HCT116 (cell line): ENCODE data around the gene ACOXL. TPM values are rescaled to one million over a fixed set of nuclear protein-coding genes. Genes with fewer than 3 reads are reported as not detected.

Experiments used
- ATAC-seq: fragments of 200-7000 bp; cut with Tn5 transposase; 2 replicates; pipeline ENCODE4 v1.9.1; 2020; ENCODE audit warnings: mild to moderate bottlenecking, moderate library complexity
- BruUV-seq: library from RNA; stranded (reverse); fragments of 400-500 nt; replicated peaks from 2 replicates; lab custom pipeline; 2021; lab: Mats Ljungman, UMichigan
- CTCF ChIA-PET: fragments of 300-600 bp; sonication (Branson Sonifier 250); formaldehyde crosslinking; loops from one replicate; lab custom pipeline; 2021; ENCODE audit warnings: antibody characterized with exemption; lab: Charles Lee
- POLR2A ChIA-PET: fragments of 300-600, 350-600 bp; sonication (Branson Sonifier 250); formaldehyde crosslinking; loops from one replicate; lab custom pipeline; 2021; ENCODE audit warnings: antibody characterized with exemption; lab: Charles Lee
- RAD21 ChIA-PET, 2 experiments: fragments of 300-600 bp; sonication (Branson Sonifier 250); formaldehyde crosslinking; loops; one replicate each; lab custom pipeline; 2023; ENCODE audit warnings: low total read pairs in 2 of 2; ENCODE audit not compliant: uncharacterized antibody in 2 of 2, unreplicated experiment in 2 of 2, low non-redundant PET in 1 of 2; lab: Charles Lee
- DNase-seq: peaks from one replicate; pipeline ENCODE4 v3.0.0-alpha.2; 2010; ENCODE audit warnings: low read depth, low spot score
- H2AFZ ChIP-seq: fragments of 200-600 bp; shearing (Covaris generic), sonication (generic); 2 replicates; pipeline ENCODE4 v1.6.1; 2017; ENCODE audit warnings: low read depth, mixed run types, mixed read lengths, antibody characterized with exemption, low read length; ENCODE audit not compliant: poor library complexity, severe bottlenecking
- H3K27ac ChIP-seq: 2 replicates; pipeline ENCODE4 v1.5.1; 2012; ENCODE audit warnings: low read depth, low read length
- H3K27me3 ChIP-seq: fragments of 200-600 bp; sonication (generic); 2 replicates; pipeline ENCODE4 v1.6.1; 2016; ENCODE audit warnings: mixed run types, low read length, mixed read lengths; ENCODE audit not compliant: insufficient read depth
- H3K36me3 ChIP-seq, 2 experiments: fragments of 200-500 bp in 1 of 2; fragments of 200-600 bp in 1 of 2; sonication (Bioruptor generic) in 1 of 2; sonication (generic) in 1 of 2; 2 replicates each; pipeline versions ENCODE4 v1.5.1 to v1.6.1; 2014 to 2016; ENCODE audit warnings: low read length in 2 of 2, inconsistent platforms in 1 of 2, mixed read lengths in 1 of 2, mixed run types in 1 of 2; ENCODE audit not compliant: insufficient read depth in 2 of 2, control insufficient read depth in 1 of 2
- H3K4me1 ChIP-seq, 2 experiments: fragments of 200-600 bp in 1 of 2; sonication (generic) in 1 of 2; 2 replicates each; pipeline versions ENCODE4 v1.5.1 to v1.6.1; 2012 to 2017; ENCODE audit warnings: low read length in 2 of 2, inconsistent platforms in 1 of 2, mild to moderate bottlenecking in 1 of 2, mixed read lengths in 1 of 2, mixed run types in 1 of 2, moderate library complexity in 1 of 2; ENCODE audit not compliant: insufficient read depth in 2 of 2, control insufficient read depth in 1 of 2
- H3K4me2 ChIP-seq: fragments of 200-600 bp; sonication (generic); 2 replicates; pipeline ENCODE4 v1.6.1; 2017; ENCODE audit warnings: mixed run types, low read length, mixed read lengths
- H3K4me3 ChIP-seq, 2 experiments: fragments of 200-600 bp in 1 of 2; sonication (generic) in 1 of 2; replicated peaks in 1 of 2; 2 replicates each; pipeline ENCODE4 v1.5.1; 2011 to 2016; ENCODE audit warnings: low read length in 2 of 2, control low read depth in 1 of 2, low read depth in 1 of 2, mild to moderate bottlenecking in 1 of 2, mixed read lengths in 1 of 2, mixed run types in 1 of 2
- H3K79me2 ChIP-seq: fragments of 200-600 bp; sonication (generic); 2 replicates; pipeline ENCODE4 v1.6.1; 2017; ENCODE audit warnings: mild to moderate bottlenecking, mixed run types, low read length, moderate library complexity, mixed read lengths; ENCODE audit not compliant: insufficient read depth
- H3K9ac ChIP-seq: fragments of 200-600 bp; sonication (generic); 2 replicates; pipeline ENCODE4 v1.6.1; 2016; ENCODE audit warnings: low read length, mixed read lengths
- H3K9me2 ChIP-seq: fragments of 200-600 bp; sonication (generic), shearing (Covaris generic); 2 replicates; pipeline ENCODE4 v1.6.1; 2017; ENCODE audit warnings: mixed run types, mild to moderate bottlenecking, moderate library complexity; ENCODE audit not compliant: insufficient read depth
- H3K9me3 ChIP-seq, 2 experiments: fragments of 200-500 bp in 1 of 2; fragments of 200-600 bp in 1 of 2; sonication (Bioruptor generic) in 1 of 2; sonication (generic) in 1 of 2; 2 replicates each; pipeline ENCODE4 v1.6.1; 2014 to 2017; ENCODE audit warnings: low read length in 2 of 2, mixed read lengths in 2 of 2, inconsistent platforms in 1 of 2, low read depth in 1 of 2, mild to moderate bottlenecking in 1 of 2, mixed run types in 1 of 2, moderate library complexity in 1 of 2; ENCODE audit not compliant: control insufficient read depth in 1 of 2, insufficient read depth in 1 of 2
- H4K20me1 ChIP-seq: fragments of 200-600 bp; sonication (generic), shearing (Covaris generic); 2 replicates; pipeline ENCODE4 v1.6.1; 2017; ENCODE audit warnings: mixed run types, mild to moderate bottlenecking, moderate library complexity; ENCODE audit not compliant: insufficient read depth
- POLR2AphosphoS5 ChIP-seq: IDR thresholded peaks from 2 replicates; pipeline ENCODE4 v1.6.1; 2011; ENCODE audit warnings: mild to moderate bottlenecking, low read depth, low read length, moderate library complexity
- intact Hi-C: fragments of 100-400 bp; cut with micrococcal nuclease; formaldehyde crosslinking; loops from 2 replicates; pipeline ENCODE4 v1.10.0; 2022
- total RNA-seq: library from RNA; stranded (reverse); gene quantifications from one replicate; pipeline ENCODE4 v1.2.1, GENCODE V29; 2021; ENCODE audit not compliant: unreplicated experiment
- TF ChIP-seq, protein P1 (sequence below), 3 experiments: fragments of 200-600 bp in 1 of 3; sonication (generic) in 1 of 3; IDR thresholded peaks in 2 of 3; conservative IDR thresholded peaks in 1 of 3; 2 replicates each; pipeline ENCODE4 v1.5.1; 2012 to 2017; ENCODE audit warnings: low read depth in 2 of 3, low read length in 2 of 3, antibody characterized with exemption in 1 of 3, borderline replicate concordance in 1 of 3, control low read depth in 1 of 3, mild to moderate bottlenecking in 1 of 3, mixed read lengths in 1 of 3, mixed run types in 1 of 3, moderate library complexity in 1 of 3; ENCODE audit not compliant: insufficient read depth in 1 of 3

Gene ACOXL
- total RNA-seq, 1 experiment from 2014 or later, result 5.5 TPM

DNA sequence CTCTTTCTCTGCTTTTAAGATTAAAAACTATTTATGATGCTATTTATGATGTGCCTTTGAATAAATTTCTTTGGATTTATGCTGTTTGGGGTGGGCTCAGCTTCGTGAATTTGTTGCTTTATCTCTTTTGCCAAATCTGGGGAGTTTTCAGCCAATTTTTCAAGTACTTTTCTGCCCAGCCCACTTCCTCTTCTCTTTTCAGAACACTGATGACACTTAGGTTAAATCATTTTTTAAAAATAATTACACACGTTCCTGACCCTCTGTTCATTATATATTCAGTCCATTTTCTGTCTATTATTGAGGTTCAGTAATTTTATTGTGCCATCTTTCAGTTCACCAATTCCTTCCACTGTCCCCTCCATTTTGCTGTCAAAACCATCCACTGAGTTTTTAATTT lies 373.6 kb downstream of the ACOXL start (continued):
- TF ChIP-seq, protein P1, sequence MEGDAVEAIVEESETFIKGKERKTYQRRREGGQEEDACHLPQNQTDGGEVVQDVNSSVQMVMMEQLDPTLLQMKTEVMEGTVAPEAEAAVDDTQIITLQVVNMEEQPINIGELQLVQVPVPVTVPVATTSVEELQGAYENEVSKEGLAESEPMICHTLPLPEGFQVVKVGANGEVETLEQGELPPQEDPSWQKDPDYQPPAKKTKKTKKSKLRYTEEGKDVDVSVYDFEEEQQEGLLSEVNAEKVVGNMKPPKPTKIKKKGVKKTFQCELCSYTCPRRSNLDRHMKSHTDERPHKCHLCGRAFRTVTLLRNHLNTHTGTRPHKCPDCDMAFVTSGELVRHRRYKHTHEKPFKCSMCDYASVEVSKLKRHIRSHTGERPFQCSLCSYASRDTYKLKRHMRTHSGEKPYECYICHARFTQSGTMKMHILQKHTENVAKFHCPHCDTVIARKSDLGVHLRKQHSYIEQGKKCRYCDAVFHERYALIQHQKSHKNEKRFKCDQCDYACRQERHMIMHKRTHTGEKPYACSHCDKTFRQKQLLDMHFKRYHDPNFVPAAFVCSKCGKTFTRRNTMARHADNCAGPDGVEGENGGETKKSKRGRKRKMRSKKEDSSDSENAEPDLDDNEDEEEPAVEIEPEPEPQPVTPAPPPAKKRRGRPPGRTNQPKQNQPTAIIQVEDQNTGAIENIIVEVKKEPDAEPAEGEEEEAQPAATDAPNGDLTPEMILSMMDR (IDR thresholded peaks at IDR 0.05 in 2 of 3, conservative IDR thresholded peaks at IDR 0.05 in 1 of 3; ENCODE audit: borderline replicate concordance in 1 of 3, insufficient read depth in 1 of 3, low read depth in 2 of 3, low read length in 2 of 3), result no peak

DNA sequence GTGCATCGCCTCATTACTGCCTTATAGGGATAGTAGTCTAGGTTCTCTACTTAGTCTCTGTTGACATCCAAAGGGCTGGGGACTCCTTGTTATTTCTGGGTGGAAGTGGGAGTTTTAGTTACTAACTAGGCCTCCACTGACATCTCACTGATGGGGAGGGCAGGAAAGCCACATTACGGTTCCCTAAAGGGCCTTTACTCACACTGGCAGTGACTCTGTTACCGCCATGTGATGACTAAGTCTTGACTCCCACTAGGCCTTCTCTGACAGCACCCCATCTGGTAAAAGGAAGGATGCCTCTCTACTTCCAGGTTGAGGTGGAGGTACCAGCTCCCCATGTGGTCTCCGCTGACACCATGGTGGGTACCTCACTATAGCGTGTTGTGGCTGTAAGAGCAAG lies 374.3 kb downstream of the ACOXL start:
- H3K4me2 ChIP-seq, result no peak overlapping the region
- no peak overlapping the region for H3K4me3 ChIP-seq
- ATAC-seq, result no peak
- no peak for TF ChIP-seq POLR2AphosphoS5
- TF ChIP-seq, protein P1 (IDR thresholded peaks at IDR 0.05 in 2 of 3, conservative IDR thresholded peaks at IDR 0.05 in 1 of 3; ENCODE audit: borderline replicate concordance in 1 of 3, insufficient read depth in 1 of 3, low read depth in 2 of 3, low read length in 2 of 3), result no peak
- TF ChIP-seq, all 23 proteins: peak for 0
- DNase-seq, result no peak
- no peak overlapping the region for H2AFZ ChIP-seq
- intact Hi-C loops, result no loop called here
- H3K27ac ChIP-seq, result no peak overlapping the region
- no TSS peak for BruUV-seq
- ChIA-PET CTCF (no interaction called here), POLR2A (no interaction called here), RAD21 (no interaction called here)
- H3K79me2 ChIP-seq, result no peaks in the 10 kb centered on the region
- H4K20me1 ChIP-seq, result no peaks in the 10 kb centered on the region
- H3K9me2 ChIP-seq, result no peaks in the 10 kb centered on the region
- no peaks in the 10 kb centered on the region for H3K9me3 ChIP-seq
- no peaks in the 10 kb centered on the region for H3K27me3 ChIP-seq
- H3K4me1 ChIP-seq, result peaks cover 0 to 14% of the 10 kb centered on the region in 2 experiments; a peak in 2 of 4 replicates
- no peaks in the 10 kb centered on the region for H3K36me3 ChIP-seq
- H3K9ac ChIP-seq, result no peak overlapping the region
